Karpas-422 (cell line): Measurements from ENCODE around the gene XCR1. TPM values are rescaled to one million over a fixed set of nuclear protein-coding genes. Genes with fewer than 3 reads are reported as not detected.
"Not testable (repeated sequence)": the region's sequence is repeated elsewhere in the genome, so short reads cannot be mapped to it uniquely, and the experiment has no call there.

Source experiments
- DNase-seq: peaks from one replicate; pipeline ENCODE4 v3.0.0-alpha.2; 2015
- H2AFZ ChIP-seq: fragments of 200-600 bp; sonication (generic); 2 replicates; pipeline ENCODE4 v1.6.1; 2014; ENCODE audit warnings: antibody characterized with exemption, low read length, mixed read lengths
- H3K27ac ChIP-seq: fragments of 200-600 bp; sonication (generic); 2 replicates; pipeline ENCODE4 v1.5.1; 2014; ENCODE audit warnings: mild to moderate bottlenecking, low read length, moderate library complexity
- H3K27me3 ChIP-seq: fragments of 200-600 bp; sonication (generic); 2 replicates; pipeline ENCODE4 v1.6.1; 2014; ENCODE audit warnings: low read length, mixed read lengths
- H3K36me3 ChIP-seq: fragments of 200-600 bp; sonication (generic); 2 replicates; pipeline ENCODE4 v1.6.1; 2014; ENCODE audit warnings: low read length, mixed read lengths; ENCODE audit not compliant: insufficient read depth
- H3K4me1 ChIP-seq: fragments of 200-600 bp; sonication (generic); 2 replicates; pipeline ENCODE4 v1.6.1; 2014; ENCODE audit warnings: mild to moderate bottlenecking, low read length, mixed read lengths
- H3K4me2 ChIP-seq: fragments of 200-600 bp; sonication (generic); 2 replicates; pipeline ENCODE4 v1.6.1; 2014; ENCODE audit warnings: low read length, low read depth, mild to moderate bottlenecking; ENCODE audit not compliant: poor library complexity, severe bottlenecking
- H3K4me3 ChIP-seq: fragments of 200-600 bp; sonication (generic); 2 replicates; pipeline ENCODE4 v1.5.1; 2014; ENCODE audit warnings: mild to moderate bottlenecking, antibody characterized with exemption, low read length, mixed read lengths
- H3K79me2 ChIP-seq: fragments of 200-600 bp; sonication (generic); 2 replicates; pipeline ENCODE4 v1.6.1; 2014; ENCODE audit warnings: mild to moderate bottlenecking, low read length, mixed read lengths
- H3K9ac ChIP-seq: fragments of 200-600 bp; sonication (generic); 2 replicates; pipeline ENCODE4 v1.6.0; 2014; ENCODE audit warnings: low read length
- H3K9me2 ChIP-seq: fragments of 200-600 bp; sonication (generic), shearing (Covaris generic); replicated peaks from 2 replicates; pipeline ENCODE4 v1.6.0; 2014; ENCODE audit warnings: mild to moderate bottlenecking, low read length, moderate library complexity; ENCODE audit not compliant: insufficient read depth
- H3K9me3 ChIP-seq: fragments of 300-700, 200-600 bp; sonication (generic); 2 replicates; pipeline ENCODE4 v1.6.1; 2014; ENCODE audit warnings: low read length, mixed read lengths
- H4K20me1 ChIP-seq: fragments of 200-600 bp; sonication (generic); 2 replicates; pipeline ENCODE4 v1.6.1; 2014; ENCODE audit warnings: mild to moderate bottlenecking, antibody characterized with exemption, low read length, low read depth; ENCODE audit not compliant: insufficient read depth
- total RNA-seq: library from RNA; depleted of rRNA; stranded (reverse); fragments of >200 nt; shearing (Covaris generic); gene quantifications from 2 replicates; pipeline ENCODE4 v1.2.3, GENCODE V29; 2014; ENCODE audit warnings: low replicate concordance

XCR1 gene
- total RNA-seq, 1 experiment from 2014 or later = not detected

- H3K9ac ChIP-seq = no peak overlapping the region
- H4K20me1 ChIP-seq = no peaks in the 10 kb centered on the region
- no peaks in the 10 kb centered on the region for H3K27me3 ChIP-seq
- H3K79me2 ChIP-seq = no peaks in the 10 kb centered on the region
- H3K4me3 ChIP-seq = no peak overlapping the region
- H3K4me2 ChIP-seq = no peak overlapping the region
- no peak overlapping the region for H3K27ac ChIP-seq
- H3K9me3 ChIP-seq = no peaks in the 10 kb centered on the region
- H3K36me3 ChIP-seq = no peaks in the 10 kb centered on the region
- no peak overlapping the region for H2AFZ ChIP-seq
- DNase-seq = no peak
- peaks cover 7% of the 10 kb centered on the region for H3K4me1 ChIP-seq
- H3K9me2 ChIP-seq = no peaks in the 10 kb centered on the region
Observed at GRCh38 chr3:46056686-46057085, 29.4 kb upstream of the XCR1 start.

- not testable (repeated sequence) for H3K9me2 ChIP-seq, H3K79me2 ChIP-seq, H3K4me1 ChIP-seq, H3K27me3 ChIP-seq, H4K20me1 ChIP-seq, H3K9ac ChIP-seq, H3K4me3 ChIP-seq, H3K27ac ChIP-seq, H3K36me3 ChIP-seq, H3K4me2 ChIP-seq, DNase-seq, H2AFZ ChIP-seq, H3K9me3 ChIP-seq
Observed at GRCh38 chr3:46053761-46054515, 26.7 kb upstream of the XCR1 start.

GRCh38 chr3:46053265-46053664, 26.0 kb upstream of the XCR1 start:
- H3K79me2 ChIP-seq, H2AFZ ChIP-seq, H3K4me1 ChIP-seq, H3K9me3 ChIP-seq, H3K9ac ChIP-seq, H4K20me1 ChIP-seq, H3K27ac ChIP-seq, H3K4me3 ChIP-seq, H3K9me2 ChIP-seq, H3K4me2 ChIP-seq, H3K27me3 ChIP-seq, DNase-seq, H3K36me3 ChIP-seq: not testable (repeated sequence)

GRCh38 chr3:46052531-46052930, 25.2 kb upstream of the XCR1 start:
- H3K4me3 ChIP-seq = no peak overlapping the region
- no peaks in the 10 kb centered on the region for H3K36me3 ChIP-seq
- H3K79me2 ChIP-seq = no peaks in the 10 kb centered on the region
- H3K27me3 ChIP-seq = no peaks in the 10 kb centered on the region
- no peaks in the 10 kb centered on the region for H3K9me2 ChIP-seq
- no peak for DNase-seq
- no peak overlapping the region for H2AFZ ChIP-seq
- H3K27ac ChIP-seq = no peak overlapping the region
- no peaks in the 10 kb centered on the region for H3K4me1 ChIP-seq
- H3K9me3 ChIP-seq = no peaks in the 10 kb centered on the region
- H4K20me1 ChIP-seq = no peaks in the 10 kb centered on the region
- H3K4me2 ChIP-seq = no peak overlapping the region
- H3K9ac ChIP-seq = no peak overlapping the region

- no peaks in the 10 kb centered on the region for H3K9me3 ChIP-seq
- H3K27me3 ChIP-seq = no peaks in the 10 kb centered on the region
- H3K4me2 ChIP-seq = no peak overlapping the region
- H3K79me2 ChIP-seq = no peaks in the 10 kb centered on the region
- no peak for DNase-seq
- H3K9ac ChIP-seq = no peak overlapping the region
- H3K4me1 ChIP-seq = no peaks in the 10 kb centered on the region
- H2AFZ ChIP-seq = no peak overlapping the region
- H3K4me3 ChIP-seq = no peak overlapping the region
- no peak overlapping the region for H3K27ac ChIP-seq
- no peaks in the 10 kb centered on the region for H3K9me2 ChIP-seq
- H4K20me1 ChIP-seq = no peaks in the 10 kb centered on the region
- H3K36me3 ChIP-seq = no peaks in the 10 kb centered on the region
Observed at GRCh38 chr3:46049093-46049492, 21.8 kb upstream of the XCR1 start.

- not testable (repeated sequence) for H3K36me3 ChIP-seq, H3K4me2 ChIP-seq, DNase-seq, H3K9me2 ChIP-seq, H3K9ac ChIP-seq, H4K20me1 ChIP-seq, H3K27ac ChIP-seq, H3K4me3 ChIP-seq, H3K79me2 ChIP-seq, H2AFZ ChIP-seq, H3K9me3 ChIP-seq, H3K4me1 ChIP-seq, H3K27me3 ChIP-seq
Observed at GRCh38 chr3:46046231-46046630, 18.9 kb upstream of the XCR1 start.

GRCh38 chr3:46038916-46039315, 11.6 kb upstream of the XCR1 start:
- Histone ChIP-seq H3K36me3 (no peaks in the 10 kb centered on the region), H4K20me1 (no peaks in the 10 kb centered on the region), H3K9me3 (no peaks in the 10 kb centered on the region), H3K27me3 (no peaks in the 10 kb centered on the region), H2AFZ (no peak overlapping the region), H3K4me3 (no peak overlapping the region), H3K4me2 (no peak overlapping the region), H3K4me1 (no peaks in the 10 kb centered on the region), H3K79me2 (no peaks in the 10 kb centered on the region), H3K9me2 (no peaks in the 10 kb centered on the region), H3K9ac (no peak overlapping the region), H3K27ac (no peak overlapping the region)
- no peak for DNase-seq

GRCh38 chr3:46038071-46038470, 10.8 kb upstream of the XCR1 start:
- H3K27ac ChIP-seq, H3K36me3 ChIP-seq, H3K4me3 ChIP-seq, H3K4me1 ChIP-seq, H3K9me2 ChIP-seq, H4K20me1 ChIP-seq, H3K79me2 ChIP-seq, H3K9ac ChIP-seq, H3K9me3 ChIP-seq, H3K27me3 ChIP-seq, H2AFZ ChIP-seq, DNase-seq, H3K4me2 ChIP-seq: not testable (repeated sequence)
